Right atrium auricular region (tissue), 2 donors: ENCODE data around the gene ZNF276. TPM values are rescaled to one million over a fixed set of nuclear protein-coding genes. Genes with fewer than 3 reads are reported as not detected.

ENCODE experiments used
- DNase-seq: peaks from one replicate; pipeline ENCODE4 v3.0.0-alpha.2; 2019; ENCODE audit warnings: low spot score
- H3K27ac ChIP-seq, 2 donors: fragments of 200-600 bp; sonication (generic); 1 replicate in 1 of 2; 2 replicates in 1 of 2; pipeline ENCODE4 v1.5.1; 2016 to 2019
- H3K27me3 ChIP-seq, 2 donors: fragments of 200-600 bp; sonication (generic); one replicate each; pipeline versions ENCODE4 v1.5.1 to v1.6.0; 2017 to 2019
- H3K36me3 ChIP-seq: fragments of 200-600 bp; sonication (generic); one replicate; pipeline ENCODE4 v1.5.1; 2016
- H3K4me1 ChIP-seq, 2 donors: fragments of 200-600 bp; sonication (generic); one replicate each; pipeline versions ENCODE4 v1.5.1 to v1.6.0; 2017 to 2019
- H3K4me3 ChIP-seq, 2 donors: fragments of 200-600 bp; sonication (generic); 1 replicate in 1 of 2; 2 replicates in 1 of 2; pipeline ENCODE4 v1.5.1; 2017 to 2019; ENCODE audit warnings: mild to moderate bottlenecking in 1 of 2, moderate library complexity in 1 of 2
- H3K9me3 ChIP-seq, 2 donors: fragments of 200-600 bp; sonication (generic); one replicate each; pipeline ENCODE4 v1.5.1; 2019
- CTCF ChIP-seq, 2 donors: fragments of 200-600 bp; sonication (generic); IDR thresholded peaks; one replicate each; pipeline ENCODE4 v1.5.1; 2019; ENCODE audit warnings: antibody characterized with exemption in 2 of 2
- total RNA-seq, 2 donors: library from RNA; depleted of rRNA; stranded (reverse); fragments of >200 nt; gene quantifications; one replicate each; pipeline ENCODE4 v1.1.0, GENCODE V29; 2016

ZNF276 gene
- total RNA-seq, 2 donors from 2014 or later, result 10.0 to 11.1 TPM

GRCh38 chr16:89710709-89711564, 10.4 kb upstream of the ZNF276 start:
- H3K27ac ChIP-seq, result no peak overlapping the region
- H3K4me3 ChIP-seq, result no peak overlapping the region
- H3K36me3 ChIP-seq, result no peaks in the 10 kb centered on the region
- no peaks in the 10 kb centered on the region for H3K9me3 ChIP-seq
- no peak for DNase-seq
- H3K4me1 ChIP-seq, result peaks cover 0 to 20% of the 10 kb centered on the region in 2 donors
- H3K27me3 ChIP-seq, result no peaks in the 10 kb centered on the region
- no peak for TF ChIP-seq CTCF (IDR thresholded peaks at IDR 0.05)

- TF ChIP-seq CTCF (IDR thresholded peaks at IDR 0.05), result no peak
- DNase-seq, result no peak
- Histone ChIP-seq H3K4me1 (peaks cover 0 to 12% of the 10 kb centered on the region in 2 donors), H3K4me3 (peak overlapping the region in 1 of 2 donors; percentile 33), H3K9me3 (no peaks in the 10 kb centered on the region), H3K27me3 (no peaks in the 10 kb centered on the region), H3K27ac (no peak overlapping the region), H3K36me3 (no peaks in the 10 kb centered on the region)
Measured at GRCh38 chr16:89711601-89712273, 9.6 kb upstream of the ZNF276 start.

GRCh38 chr16:89712274-89712781, 9.0 kb upstream of the ZNF276 start:
- Histone ChIP-seq H3K36me3 (no peaks in the 10 kb centered on the region), H3K4me1 (peaks cover 0 to 11% of the 10 kb centered on the region in 2 donors), H3K4me3 (peak overlapping the region in 1 of 2 donors; percentile 33), H3K27me3 (no peaks in the 10 kb centered on the region), H3K27ac (no peak overlapping the region), H3K9me3 (no peaks in the 10 kb centered on the region)
- DNase-seq, result no peak
- no peak for TF ChIP-seq CTCF (IDR thresholded peaks at IDR 0.05)

- Histone ChIP-seq H3K27ac (no peak overlapping the region), H3K27me3 (no peaks in the 10 kb centered on the region), H3K4me3 (no peak overlapping the region), H3K36me3 (no peaks in the 10 kb centered on the region), H3K9me3 (no peaks in the 10 kb centered on the region), H3K4me1 (peaks cover 0 to 21% of the 10 kb centered on the region in 2 donors)
- DNase-seq, result no peak
- no peak for TF ChIP-seq CTCF (IDR thresholded peaks at IDR 0.05)
Measured at GRCh38 chr16:89716493-89716892, 4.8 kb upstream of the ZNF276 start.

- H3K4me1 ChIP-seq, result peaks cover 0 to 16% of the 10 kb centered on the region in 2 donors
- no peak overlapping the region for H3K4me3 ChIP-seq
- no peaks in the 10 kb centered on the region for H3K27me3 ChIP-seq
- no peak overlapping the region for H3K27ac ChIP-seq
- DNase-seq, result no peak
- TF ChIP-seq CTCF (IDR thresholded peaks at IDR 0.05), result no peak
- H3K36me3 ChIP-seq, result no peaks in the 10 kb centered on the region
- H3K9me3 ChIP-seq, result no peaks in the 10 kb centered on the region
Measured at GRCh38 chr16:89716916-89717687, 4.2 kb upstream of the ZNF276 start.
